B cell (primary cell): Measurements from ENCODE around the gene GPHA2. TPM values are rescaled to one million over a fixed set of nuclear protein-coding genes. Genes with fewer than 3 reads are reported as not detected.

Experiments used
- ATAC-seq: fragments of 200-7000 bp; cut with Tn5 transposase; one replicate; pipeline ENCODE4 v1.10.0; 2021; ENCODE audit warnings: low read depth, mild to moderate bottlenecking, moderate number of reproducible peaks, moderate library complexity
- CTCF ChIA-PET: fragments of 350-600 bp; sonication (Branson Sonifier 250); formaldehyde crosslinking; loops from one replicate; lab custom pipeline; 2021; ENCODE audit warnings: antibody characterized with exemption, inconsistent platforms; lab: Charles Lee
- POLR2A ChIA-PET: fragments of 350-600 bp; sonication (Branson Sonifier 250); formaldehyde crosslinking; loops from one replicate; lab custom pipeline; 2021; ENCODE audit warnings: antibody characterized with exemption; lab: Charles Lee
- DNase-seq: peaks from one replicate; pipeline ENCODE4 v3.0.0; 2013
- H2AFZ ChIP-seq: 2 replicates; pipeline ENCODE4 v1.6.1; 2012; ENCODE audit warnings: mild to moderate bottlenecking, low read depth, low read length; ENCODE audit not compliant: insufficient read depth, poor library complexity, severe bottlenecking
- H3K27ac ChIP-seq, 2 donors: 1 replicate in 1 of 2; 2 replicates in 1 of 2; pipeline ENCODE4 v1.5.1; 2012 to 2013; ENCODE audit warnings: low read length in 2 of 2, mild to moderate bottlenecking in 2 of 2, moderate library complexity in 1 of 2
- H3K27me3 ChIP-seq, 4 experiments: fragments of 200-600 bp in 1 of 4; sonication (generic) in 1 of 4; replicated peaks in 1 of 4; 1 replicate in 2 of 4; 2 replicates in 2 of 4; pipeline versions ENCODE4 v1.6.1 to v1.7.0; 2013 to 2016; ENCODE audit warnings: low read length in 3 of 4, mild to moderate bottlenecking in 2 of 4, mixed read lengths in 1 of 4, moderate library complexity in 1 of 4; ENCODE audit not compliant: insufficient read depth in 4 of 4, control insufficient read depth in 3 of 4; ENCODE audit errors: control extremely low read depth in 1 of 4
- H3K36me3 ChIP-seq, 2 experiments: replicated peaks in 1 of 2; 1 replicate in 1 of 2; 2 replicates in 1 of 2; pipeline versions ENCODE4 v1.6.1 to v1.7.1; 2013; ENCODE audit warnings: low read length in 1 of 2; ENCODE audit not compliant: insufficient read depth in 2 of 2, control insufficient read depth in 1 of 2; ENCODE audit errors: control extremely low read depth in 1 of 2, extremely low read depth in 1 of 2
- H3K4me1 ChIP-seq, 2 donors: fragments of 200-600 bp in 1 of 2; sonication (generic) in 1 of 2; 1 replicate in 1 of 2; 2 replicates in 1 of 2; pipeline versions ENCODE4 v1.5.1 to v1.6.1; 2013 to 2017; ENCODE audit warnings: low read length in 2 of 2; ENCODE audit not compliant: control insufficient read depth in 2 of 2, insufficient read depth in 2 of 2
- H3K4me2 ChIP-seq: replicated peaks from 2 replicates; pipeline ENCODE3; 2012; ENCODE audit warnings: mild to moderate bottlenecking, low read depth, low read length; ENCODE audit not compliant: poor library complexity, severe bottlenecking
- H3K4me3 ChIP-seq, 5 experiments: fragments of 200-600 bp in 1 of 5; sonication (generic) in 1 of 5; 1 replicate in 3 of 5; 2 replicates in 2 of 5; pipeline versions ENCODE4 v1.5.1 to v1.7.0; 2011 to 2016; ENCODE audit warnings: low read length in 4 of 5, mild to moderate bottlenecking in 4 of 5, low read depth in 2 of 5, control low read depth in 1 of 5, moderate library complexity in 1 of 5; ENCODE audit not compliant: insufficient read depth in 1 of 5; ENCODE audit errors: control extremely low read depth in 1 of 5, extremely low read depth in 1 of 5
- H3K79me2 ChIP-seq: fragments of 200-600 bp; sonication (generic); one replicate; pipeline ENCODE4 v1.6.0; 2016; ENCODE audit warnings: low read length; ENCODE audit not compliant: control insufficient read depth, insufficient read depth
- H3K9ac ChIP-seq: fragments of 200-600 bp; sonication (generic); 2 replicates; pipeline ENCODE4 v1.6.1; 2017; ENCODE audit warnings: mild to moderate bottlenecking, low read length, moderate library complexity
- H3K9me3 ChIP-seq, 3 donors: one replicate each; pipeline versions ENCODE4 v1.6.1 to v1.7.1; 2013; ENCODE audit warnings: low read length in 2 of 3; ENCODE audit not compliant: control insufficient read depth in 2 of 3, insufficient read depth in 1 of 3; ENCODE audit errors: control extremely low read depth in 1 of 3
- H4K20me1 ChIP-seq: 2 replicates; pipeline ENCODE4 v1.6.0; 2012; ENCODE audit warnings: mild to moderate bottlenecking, low read length; ENCODE audit not compliant: insufficient read depth, control insufficient read depth, poor library complexity, severe bottlenecking
- H3K27ac Mint-ChIP-seq: one replicate; pipeline ENCODE4 v1.8.0; 2021; ENCODE audit warnings: mixed read lengths
- H3K27me3 Mint-ChIP-seq: one replicate; pipeline ENCODE4 v1.8.0; 2021; ENCODE audit warnings: mixed read lengths
- H3K4me1 Mint-ChIP-seq: one replicate; pipeline ENCODE4 v1.8.0; 2021; ENCODE audit warnings: mixed read lengths
- H3K4me3 Mint-ChIP-seq: one replicate; pipeline ENCODE4 v1.8.0; 2021; ENCODE audit warnings: mixed read lengths
- H3K9me3 Mint-ChIP-seq: one replicate; pipeline ENCODE4 v1.8.0; 2022; ENCODE audit warnings: mixed read lengths; ENCODE audit not compliant: insufficient read depth
- EZH2 ChIP-seq: IDR thresholded peaks from 2 replicates; pipeline ENCODE4 v1.6.1; 2012; ENCODE audit warnings: borderline replicate concordance, low read depth, mild to moderate bottlenecking, moderate library complexity, low read length; ENCODE audit not compliant: insufficient read depth, poor library complexity, severe bottlenecking
- WGBS: methylation state at CpG from one replicate; pipeline ENCODE4 v1.1.5; 2013; ENCODE audit warnings: missing lambda C conversion rate; ENCODE audit not compliant: insufficient coverage; 5-methylcytosine and 5-hydroxymethylcytosine counted together
- intact Hi-C: fragments of 100-400 bp; cut with micrococcal nuclease; formaldehyde crosslinking; loops from one replicate; pipeline ENCODE4 v1.10.0; 2022
- polyA plus RNA-seq: library from polyadenylated mRNA; depleted of rRNA; stranded (reverse); fragments of >200 nt; gene quantifications from 2 replicates; pipeline ENCODE4 v1.2.3, GENCODE V29; 2012
- total RNA-seq, 2 donors: library from RNA; stranded (reverse); fragments of 120-200 nt in 1 of 2; gene quantifications; 1 replicate in 1 of 2; 2 replicates in 1 of 2; pipeline versions ENCODE4 v1.2.3 to v1.2.4, GENCODE V29; 2013 to 2022
- TF ChIP-seq, protein P1 (sequence below): fragments of 200-600 bp; IDR thresholded peaks from one replicate; pipeline ENCODE4 v1.8.0; 2022; ENCODE audit warnings: antibody characterized with exemption, mild to moderate bottlenecking

GPHA2 gene
- total and polyA plus RNA-seq, 2 donors (not counting 1 experiment from before 2014, with no cell fraction given) = 0.39 to 2.8 TPM

DNA sequence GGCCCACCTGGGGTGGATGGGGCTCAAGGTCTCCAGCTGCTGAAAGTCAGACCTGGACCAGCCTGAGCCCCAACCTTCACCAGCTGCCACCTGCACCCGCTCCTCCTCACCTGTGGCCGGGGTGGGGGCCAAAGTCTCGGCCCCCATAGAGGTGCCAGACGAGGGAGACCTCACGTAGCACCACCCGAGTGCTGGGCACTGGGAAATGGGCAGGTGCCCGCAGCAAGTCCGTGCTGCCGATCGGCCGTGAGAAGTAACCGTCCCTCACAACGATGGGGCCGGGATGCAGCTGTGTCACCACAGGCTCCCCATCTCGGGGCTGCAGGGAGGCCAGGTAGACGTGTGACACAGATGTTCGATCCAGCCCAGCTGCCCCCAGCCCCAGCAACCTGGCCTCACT, 34.9 kb downstream of the GPHA2 start:
- Histone ChIP-seq H4K20me1 (no peaks in the 10 kb centered on the region), H3K4me3 (no peak overlapping the region), H3K36me3 (peaks cover 0 to 43% of the 10 kb centered on the region in 2 experiments), H3K9me3 (no peaks in the 10 kb centered on the region), H3K4me1 (no peaks in the 10 kb centered on the region), H3K27me3 (no peaks in the 10 kb centered on the region), H3K9ac (no peak overlapping the region), H3K79me2 (no peaks in the 10 kb centered on the region), H2AFZ (no peak overlapping the region), H3K27ac (no peak overlapping the region), H3K4me2 (no peak overlapping the region)
- 96% methylated on average over 17 of the region's 17 CpGs for WGBS
- CTCF ChIA-PET = interaction anchor here (30.2 kb wide), 1 partner anchor 44 kb away, joined by 1254 read pairs; the partner anchor contains the start of gene CDC42BPG
- Mint-ChIP-seq H3K27ac (no peak overlapping the region), H3K27me3 (no peaks in the 10 kb centered on the region), H3K4me3 (no peak overlapping the region), H3K4me1 (peaks cover 3% of the 10 kb centered on the region), H3K9me3 (no peaks in the 10 kb centered on the region)
- TF ChIP-seq, protein P1, sequence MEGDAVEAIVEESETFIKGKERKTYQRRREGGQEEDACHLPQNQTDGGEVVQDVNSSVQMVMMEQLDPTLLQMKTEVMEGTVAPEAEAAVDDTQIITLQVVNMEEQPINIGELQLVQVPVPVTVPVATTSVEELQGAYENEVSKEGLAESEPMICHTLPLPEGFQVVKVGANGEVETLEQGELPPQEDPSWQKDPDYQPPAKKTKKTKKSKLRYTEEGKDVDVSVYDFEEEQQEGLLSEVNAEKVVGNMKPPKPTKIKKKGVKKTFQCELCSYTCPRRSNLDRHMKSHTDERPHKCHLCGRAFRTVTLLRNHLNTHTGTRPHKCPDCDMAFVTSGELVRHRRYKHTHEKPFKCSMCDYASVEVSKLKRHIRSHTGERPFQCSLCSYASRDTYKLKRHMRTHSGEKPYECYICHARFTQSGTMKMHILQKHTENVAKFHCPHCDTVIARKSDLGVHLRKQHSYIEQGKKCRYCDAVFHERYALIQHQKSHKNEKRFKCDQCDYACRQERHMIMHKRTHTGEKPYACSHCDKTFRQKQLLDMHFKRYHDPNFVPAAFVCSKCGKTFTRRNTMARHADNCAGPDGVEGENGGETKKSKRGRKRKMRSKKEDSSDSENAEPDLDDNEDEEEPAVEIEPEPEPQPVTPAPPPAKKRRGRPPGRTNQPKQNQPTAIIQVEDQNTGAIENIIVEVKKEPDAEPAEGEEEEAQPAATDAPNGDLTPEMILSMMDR = no peak
- no peak for TF ChIP-seq EZH2
- DNase-seq (no peak), ATAC-seq (no peak)
- intact Hi-C loops = no loop called here
- POLR2A ChIA-PET = no interaction called here

DNA sequence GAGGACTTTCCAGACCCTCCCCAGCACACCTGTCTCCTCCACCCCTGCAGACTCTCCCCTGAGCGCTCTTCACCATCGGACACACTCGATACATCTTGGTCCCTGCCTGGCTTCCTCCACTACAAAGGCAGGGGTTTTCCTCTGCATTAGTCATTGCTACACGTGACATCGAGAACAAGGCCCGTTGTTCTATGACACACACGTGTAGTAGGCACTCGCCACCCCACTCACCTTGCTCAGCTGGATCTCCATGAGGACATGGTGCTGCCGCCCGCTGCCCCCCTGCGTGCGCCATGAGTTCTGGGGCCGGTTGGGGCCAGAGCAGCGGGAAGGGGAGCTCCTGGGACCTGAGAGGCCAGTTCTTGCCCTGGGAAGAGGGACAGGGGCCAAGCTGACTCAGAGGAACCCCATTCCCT, 35.4 kb downstream of the GPHA2 start:
- Histone ChIP-seq H3K36me3 (peaks cover 0 to 38% of the 10 kb centered on the region in 2 experiments), H3K4me3 (no peak overlapping the region), H3K4me1 (no peaks in the 10 kb centered on the region), H2AFZ (no peak overlapping the region), H3K4me2 (no peak overlapping the region), H3K27ac (no peak overlapping the region), H3K9me3 (no peaks in the 10 kb centered on the region), H4K20me1 (no peaks in the 10 kb centered on the region), H3K9ac (no peak overlapping the region), H3K79me2 (no peaks in the 10 kb centered on the region), H3K27me3 (no peaks in the 10 kb centered on the region)
- peak overlapping the region; percentile 7 for H3K27ac Mint-ChIP-seq
- no peak for DNase-seq
- peaks cover 3% of the 10 kb centered on the region for H3K4me1 Mint-ChIP-seq
- no peaks in the 10 kb centered on the region for H3K27me3 Mint-ChIP-seq
- no peaks in the 10 kb centered on the region for H3K9me3 Mint-ChIP-seq
- intact Hi-C loops = no loop called here
- POLR2A ChIA-PET = no interaction called here
- CTCF ChIA-PET = interaction anchor here (0.7 to 30.2 kb wide), 3 partner anchors 35 to 44 kb away, joined by 3 to 1254 read pairs (median 3); partner anchors contain the start of gene CDC42BPG
- peak; percentile 76 for ATAC-seq
- no peak overlapping the region for H3K4me3 Mint-ChIP-seq
- TF ChIP-seq, protein P1 = no peak
- TF ChIP-seq EZH2 = no peak
- WGBS = 81% methylated on average over 14 of the region's 14 CpGs
